Transverse colon (tissue), 3 donors: Measurements from ENCODE around the gene CCDC178.

Source experiments
- CTCF ChIP-seq, 5 experiments: fragments of 200-600 bp in 3 of 5; fragments of 450-650 bp in 2 of 5; sonication (generic) in 3 of 5; IDR thresholded peaks; 1 replicate in 2 of 5; 2 replicates in 3 of 5; pipeline ENCODE4 v1.5.1; 2016 to 2017; ENCODE audit warnings: antibody characterized with exemption in 5 of 5, inconsistent platforms in 3 of 5, mild to moderate bottlenecking in 2 of 5, moderate library complexity in 1 of 5
- EP300 ChIP-seq: sonication (generic); formaldehyde crosslinking; IDR thresholded peaks from one replicate; pipeline ENCODE4 v1.6.1; 2017; ENCODE audit warnings: antibody characterized with exemption, low read depth

GRCh38 chr18:32889615-32890593 lies 550.6 kb downstream of the CCDC178 start:
- TF ChIP-seq EP300 (no peak), CTCF (IDR thresholded peaks at IDR 0.05) (no peak)
